Neuronal stem cell (in vitro differentiated cells): ENCODE data around the gene RASAL1.

Experiments used
- DNase-seq: peaks from one replicate; pipeline ENCODE4 v3.0.0-alpha.2; 2013; ENCODE audit warnings: low spot score
- H2AFZ ChIP-seq: one replicate; pipeline ENCODE4 v1.6.1; 2013; ENCODE audit warnings: mild to moderate bottlenecking, low read length, inconsistent platforms
- H2AK5ac ChIP-seq: 2 replicates; pipeline ENCODE4 v1.6.1; 2013; ENCODE audit warnings: low read depth, mild to moderate bottlenecking, inconsistent platforms, low read length, moderate library complexity, mixed read lengths
- H2BK120ac ChIP-seq: 2 replicates; pipeline ENCODE4 v1.6.1; 2013; ENCODE audit warnings: low read depth, mild to moderate bottlenecking, inconsistent platforms, low read length, moderate library complexity, mixed read lengths
- H2BK12ac ChIP-seq: one replicate; pipeline ENCODE4 v1.6.1; 2013; ENCODE audit warnings: low read length, inconsistent platforms
- H2BK15ac ChIP-seq: 2 replicates; pipeline ENCODE4 v1.6.1; 2013; ENCODE audit warnings: mild to moderate bottlenecking, low read length, inconsistent platforms, mixed read lengths
- H2BK5ac ChIP-seq: one replicate; pipeline ENCODE4 v1.6.1; 2013; ENCODE audit warnings: inconsistent platforms, mild to moderate bottlenecking, low read length, moderate library complexity
- H3K14ac ChIP-seq: one replicate; pipeline ENCODE4 v1.6.1; 2013; ENCODE audit warnings: low read length, inconsistent platforms
- H3K18ac ChIP-seq: 2 replicates; pipeline ENCODE4 v1.6.1; 2013; ENCODE audit warnings: low read length, inconsistent platforms
- H3K23ac ChIP-seq: 2 replicates; pipeline ENCODE4 v1.6.1; 2013; ENCODE audit warnings: low read depth, mild to moderate bottlenecking, mixed read lengths, low read length, inconsistent platforms; ENCODE audit not compliant: poor library complexity
- H3K27ac ChIP-seq: replicated peaks from 3 replicates; pipeline ENCODE4 v1.5.1; 2013; ENCODE audit warnings: low read length, inconsistent platforms
- H3K27me3 ChIP-seq, 3 experiments: 2 replicates each; pipeline ENCODE4 v1.6.1; 2013; ENCODE audit warnings: low read length in 3 of 3, mild to moderate bottlenecking in 2 of 3, inconsistent platforms in 1 of 3, low read depth in 1 of 3, mixed read lengths in 1 of 3, moderate library complexity in 1 of 3; ENCODE audit not compliant: control insufficient read depth in 3 of 3, insufficient read depth in 3 of 3
- H3K36me3 ChIP-seq, 2 donors: replicated peaks in 1 of 2; 2 replicates each; pipeline ENCODE4 v1.6.1; 2013; ENCODE audit warnings: low read length in 2 of 2; ENCODE audit not compliant: control insufficient read depth in 2 of 2, insufficient read depth in 2 of 2
- H3K4ac ChIP-seq: 2 replicates; pipeline ENCODE4 v1.6.1; 2013; ENCODE audit warnings: inconsistent platforms, mild to moderate bottlenecking, low read length, moderate library complexity
- H3K4me1 ChIP-seq, 2 donors: 1 replicate in 1 of 2; 2 replicates in 1 of 2; pipeline ENCODE4 v1.6.1; 2013; ENCODE audit warnings: low read length in 2 of 2, low read depth in 1 of 2; ENCODE audit not compliant: control insufficient read depth in 2 of 2, insufficient read depth in 1 of 2
- H3K4me2 ChIP-seq: one replicate; pipeline ENCODE4 v1.6.1; 2013; ENCODE audit warnings: mild to moderate bottlenecking, low read length, inconsistent platforms; ENCODE audit not compliant: insufficient read depth, poor library complexity, severe bottlenecking
- H3K4me3 ChIP-seq, 2 donors: 2 replicates each; pipeline ENCODE4 v1.5.1; 2013; ENCODE audit warnings: low read length in 2 of 2, mild to moderate bottlenecking in 2 of 2, inconsistent platforms in 1 of 2, moderate library complexity in 1 of 2
- H3K79me1 ChIP-seq: one replicate; pipeline ENCODE4 v1.6.1; 2013; ENCODE audit warnings: low read depth, mild to moderate bottlenecking, inconsistent platforms, low read length, moderate library complexity
- H3K9ac ChIP-seq: one replicate; pipeline ENCODE4 v1.6.1; 2013; ENCODE audit warnings: mild to moderate bottlenecking, low read depth, low read length, inconsistent platforms; ENCODE audit not compliant: poor library complexity
- H3K9me3 ChIP-seq, 2 donors: replicated peaks in 1 of 2; 2 replicates each; pipeline versions ENCODE3 to v1.6.1; 2013; ENCODE audit warnings: low read length in 2 of 2, mild to moderate bottlenecking in 2 of 2, inconsistent platforms in 1 of 2, low read depth in 1 of 2, mixed read lengths in 1 of 2, moderate library complexity in 1 of 2; ENCODE audit not compliant: control insufficient read depth in 2 of 2, insufficient read depth in 1 of 2
- H4K8ac ChIP-seq: one replicate; pipeline ENCODE4 v1.6.1; 2013; ENCODE audit warnings: low read depth, mild to moderate bottlenecking, inconsistent platforms, low read length, moderate library complexity
- H4K91ac ChIP-seq: one replicate; pipeline ENCODE4 v1.6.1; 2013; ENCODE audit warnings: low read length, low read depth, mild to moderate bottlenecking, inconsistent platforms; ENCODE audit not compliant: poor library complexity
- WGBS, 2 donors: extraction: QIAGEN DNeasy Blood & Tissue Kit; methylation state at CpG; one replicate each; pipeline ENCODE4 v1.1.7; 2013; ENCODE audit warnings: missing lambda C conversion rate in 2 of 2, mixed read lengths in 1 of 2; ENCODE audit not compliant: insufficient read length in 2 of 2, insufficient replicate concordance in 1 of 2; ENCODE audit errors: extremely low coverage in 2 of 2; 5-methylcytosine and 5-hydroxymethylcytosine counted together

The RASAL1 gene

GRCh38 chr12:113170926-113171325 is 35.4 kb upstream of the RASAL1 start:
- H3K18ac ChIP-seq: no peak overlapping the region
- WGBS, 2 donors: no CpG with 5 or more reads among the region's 4 CpGs
- no peak overlapping the region for H3K23ac ChIP-seq
- no peaks in the 10 kb centered on the region for H3K9me3 ChIP-seq
- peaks cover 45 to 94% of the 10 kb centered on the region in 2 donors for H3K36me3 ChIP-seq
- H3K9ac ChIP-seq: no peak overlapping the region
- H2BK15ac ChIP-seq: no peak overlapping the region
- H4K8ac ChIP-seq: no peak overlapping the region
- H2AFZ ChIP-seq: no peak overlapping the region
- H3K79me1 ChIP-seq: peaks cover 3% of the 10 kb centered on the region
- H2BK120ac ChIP-seq: no peak overlapping the region
- H3K4ac ChIP-seq: no peak overlapping the region
- H4K91ac ChIP-seq: no peak overlapping the region
- DNase-seq: no peak
- H2AK5ac ChIP-seq: no peak overlapping the region
- H2BK5ac ChIP-seq: no peak overlapping the region
- no peaks in the 10 kb centered on the region for H3K4me1 ChIP-seq
- H3K4me2 ChIP-seq: no peak overlapping the region
- no peak overlapping the region for H3K4me3 ChIP-seq
- no peak overlapping the region for H3K27ac ChIP-seq
- H3K27me3 ChIP-seq: no peaks in the 10 kb centered on the region
- H2BK12ac ChIP-seq: no peak overlapping the region
- H3K14ac ChIP-seq: no peak overlapping the region

DNA sequence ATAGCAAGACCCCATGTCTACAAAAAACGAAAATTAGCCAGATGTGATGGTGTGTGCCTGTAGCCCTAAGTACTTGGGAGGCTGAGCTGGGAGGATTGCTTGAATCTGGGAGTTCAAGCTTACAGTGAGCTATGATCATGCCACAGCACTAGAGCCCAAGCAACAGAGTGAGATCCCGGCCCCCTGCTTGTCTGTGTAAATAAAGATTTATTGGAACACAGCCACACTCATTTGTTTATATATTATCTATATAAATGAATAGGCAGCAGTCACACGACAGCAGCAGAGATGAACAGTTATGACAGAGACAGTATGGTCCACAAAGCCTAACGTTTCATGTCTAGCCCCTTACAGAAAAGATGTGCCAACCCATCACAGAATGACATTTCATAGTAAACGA is 34.9 kb upstream of the RASAL1 start:
- Histone ChIP-seq H2AFZ (no peak overlapping the region), H3K14ac (no peak overlapping the region), H2BK5ac (no peak overlapping the region), H3K23ac (no peak overlapping the region), H2BK120ac (no peak overlapping the region), H3K36me3 (peaks cover 49 to 96% of the 10 kb centered on the region in 2 donors), H3K4me2 (no peak overlapping the region), H4K91ac (no peak overlapping the region), H3K27ac (no peak overlapping the region), H3K4me3 (no peak overlapping the region), H2BK15ac (no peak overlapping the region), H3K9me3 (no peaks in the 10 kb centered on the region), H4K8ac (no peak overlapping the region), H2BK12ac (no peak overlapping the region), H3K4me1 (no peaks in the 10 kb centered on the region), H2AK5ac (no peak overlapping the region), H3K4ac (no peak overlapping the region), H3K9ac (no peak overlapping the region), H3K27me3 (no peaks in the 10 kb centered on the region), H3K18ac (no peak overlapping the region), H3K79me1 (peaks cover 3% of the 10 kb centered on the region)
- DNase-seq: no peak
- WGBS, 2 donors: no CpG with 5 or more reads among the region's 5 CpGs

GRCh38 chr12:113169697-113170096 is 34.1 kb upstream of the RASAL1 start:
- Histone ChIP-seq H2BK12ac (no peak overlapping the region), H4K91ac (no peak overlapping the region), H3K36me3 (peaks cover 53 to 97% of the 10 kb centered on the region in 2 donors), H4K8ac (no peak overlapping the region), H3K4me2 (no peak overlapping the region), H2AK5ac (no peak overlapping the region), H2BK15ac (no peak overlapping the region), H2AFZ (no peak overlapping the region), H3K9me3 (no peaks in the 10 kb centered on the region), H3K23ac (no peak overlapping the region), H2BK120ac (no peak overlapping the region), H3K14ac (no peak overlapping the region), H2BK5ac (no peak overlapping the region), H3K4me3 (no peak overlapping the region), H3K79me1 (peaks cover 3% of the 10 kb centered on the region), H3K4ac (no peak overlapping the region), H3K27ac (no peak overlapping the region), H3K9ac (no peak overlapping the region), H3K18ac (no peak overlapping the region), H3K27me3 (no peaks in the 10 kb centered on the region), H3K4me1 (no peaks in the 10 kb centered on the region)
- DNase-seq: no peak
- WGBS, 2 donors: no CpG with 5 or more reads among the region's 13 CpGs

DNA sequence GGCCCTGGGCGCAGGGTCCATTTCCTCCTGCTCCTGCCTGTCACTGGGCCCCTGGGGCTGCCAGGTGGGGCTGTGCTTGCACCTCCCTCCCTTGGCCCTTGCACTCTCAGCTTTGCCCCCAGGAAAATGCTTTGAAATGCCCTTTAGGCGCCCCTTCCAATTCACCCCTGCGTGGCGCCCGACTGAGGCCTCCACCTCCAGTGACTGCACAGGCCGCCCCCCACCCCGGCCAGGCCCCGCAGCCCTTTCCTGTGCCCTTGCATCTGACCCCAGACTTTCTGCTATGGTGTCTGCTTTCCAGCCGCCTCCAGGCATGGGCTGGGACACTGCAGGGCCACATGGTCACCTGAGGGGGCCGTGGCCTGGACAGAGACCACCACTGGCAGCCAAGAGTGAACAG is 32.3 kb upstream of the RASAL1 start:
- Histone ChIP-seq H3K4me1 (peaks cover 0 to under 1% of the 10 kb centered on the region in 2 donors), H3K9me3 (no peaks in the 10 kb centered on the region), H2BK15ac (no peak overlapping the region), H2BK12ac (no peak overlapping the region), H3K4me3 (no peak overlapping the region), H3K18ac (no peak overlapping the region), H3K79me1 (no peaks in the 10 kb centered on the region), H2AK5ac (no peak overlapping the region), H3K27ac (no peak overlapping the region), H2BK120ac (no peak overlapping the region), H2BK5ac (no peak overlapping the region), H3K27me3 (no peaks in the 10 kb centered on the region), H3K14ac (no peak overlapping the region), H4K8ac (no peak overlapping the region), H3K4me2 (no peak overlapping the region), H4K91ac (no peak overlapping the region), H3K36me3 (peaks cover 49 to 94% of the 10 kb centered on the region in 2 donors), H3K9ac (no peak overlapping the region), H2AFZ (no peak overlapping the region), H3K23ac (no peak overlapping the region), H3K4ac (no peak overlapping the region)
- no peak for DNase-seq
- WGBS, 2 donors: no CpG with 5 or more reads among the region's 10 CpGs
